DND-41 (cell line): ENCODE results near the gene PLEKHG2.

ENCODE experiments used
- ATAC-seq: fragments of 200-7000 bp; cut with Tn5 transposase; 3 replicates; pipeline ENCODE4 v1.9.1; 2021; ENCODE audit warnings: low read depth; ENCODE audit not compliant: insufficient read depth
- DNase-seq: peaks from one replicate; pipeline ENCODE4 v3.0.0-alpha.2; 2020
- H2AFZ ChIP-seq: 2 replicates; pipeline ENCODE4 v1.6.0; 2012; ENCODE audit warnings: low read depth, low read length
- H3K27ac ChIP-seq: 2 replicates; pipeline ENCODE4 v1.5.1; 2012; ENCODE audit warnings: low read length, inconsistent platforms
- H3K27me3 ChIP-seq: fragments of 200-600 bp; sonication (generic); 2 replicates; pipeline ENCODE4 v1.6.0; 2012; ENCODE audit warnings: low read length, mild to moderate bottlenecking, inconsistent platforms; ENCODE audit not compliant: insufficient read depth, poor library complexity
- H3K36me3 ChIP-seq: 2 replicates; pipeline ENCODE4 v1.5.1; 2012; ENCODE audit warnings: low read length, inconsistent platforms; ENCODE audit not compliant: insufficient read depth
- H3K4me1 ChIP-seq: 2 replicates; pipeline ENCODE4 v1.5.1; 2012; ENCODE audit warnings: mild to moderate bottlenecking, low read length; ENCODE audit not compliant: insufficient read depth
- H3K4me2 ChIP-seq: 2 replicates; pipeline ENCODE4 v1.6.0; 2012; ENCODE audit warnings: mild to moderate bottlenecking, moderate library complexity, low read length, inconsistent platforms; ENCODE audit not compliant: insufficient read depth
- H3K4me3 ChIP-seq, 2 experiments: fragments of 200-600 bp in 1 of 2; shearing (Covaris generic) in 1 of 2; 2 replicates each; pipeline ENCODE4 v1.5.1; 2012 to 2016; ENCODE audit warnings: inconsistent platforms in 2 of 2, low read length in 2 of 2, mild to moderate bottlenecking in 2 of 2, low read depth in 1 of 2, moderate library complexity in 1 of 2
- H3K79me2 ChIP-seq: 2 replicates; pipeline ENCODE4 v1.6.0; 2012; ENCODE audit warnings: low read length, inconsistent platforms; ENCODE audit not compliant: insufficient read depth
- H3K9ac ChIP-seq: 2 replicates; pipeline ENCODE4 v1.6.0; 2012; ENCODE audit warnings: low read depth, mild to moderate bottlenecking, inconsistent platforms, low read length, moderate library complexity
- H3K9me3 ChIP-seq: 2 replicates; pipeline ENCODE4 v1.5.1; 2012; ENCODE audit warnings: low read length, moderate library complexity, mild to moderate bottlenecking, inconsistent platforms; ENCODE audit not compliant: insufficient read depth, severe bottlenecking
- H4K20me1 ChIP-seq: 2 replicates; pipeline ENCODE4 v1.6.0; 2012; ENCODE audit warnings: low read length; ENCODE audit not compliant: insufficient read depth
- CTCF ChIP-seq: IDR thresholded peaks from 2 replicates; pipeline ENCODE4 v1.5.1; 2012; ENCODE audit warnings: borderline replicate concordance, low read length, moderate library complexity, mild to moderate bottlenecking; ENCODE audit not compliant: poor library complexity, severe bottlenecking; ENCODE audit errors: extremely low read depth
- EZH2 ChIP-seq: IDR thresholded peaks from 3 replicates; pipeline ENCODE4 v1.6.1; 2012; ENCODE audit warnings: borderline replicate concordance, low read depth, mild to moderate bottlenecking, moderate library complexity, low read length, inconsistent platforms; ENCODE audit not compliant: severe bottlenecking

PLEKHG2 gene

GRCh38 chr19:39363901-39364457, 48.5 kb upstream of the PLEKHG2 start:
- Histone ChIP-seq H3K4me2 (no peak overlapping the region), H3K27me3 (no peaks in the 10 kb centered on the region), H3K36me3 (peaks cover 77% of the 10 kb centered on the region), H2AFZ (no peak overlapping the region), H4K20me1 (peaks cover 3% of the 10 kb centered on the region; the same call in 1 of the 2 replicates), H3K9me3 (no peaks in the 10 kb centered on the region), H3K4me1 (no peaks in the 10 kb centered on the region), H3K4me3 (no peak overlapping the region), H3K79me2 (no peaks in the 10 kb centered on the region), H3K9ac (no peak overlapping the region), H3K27ac (no peak overlapping the region)
- no peak for DNase-seq
- TF ChIP-seq EZH2 (no peak), CTCF (no peak)
- ATAC-seq, result no peak

GRCh38 chr19:39365531-39365930, 46.9 kb upstream of the PLEKHG2 start:
- Histone ChIP-seq H3K79me2 (no peaks in the 10 kb centered on the region), H2AFZ (no peak overlapping the region), H4K20me1 (peaks cover 3% of the 10 kb centered on the region; the same call in 1 of the 2 replicates), H3K4me1 (no peaks in the 10 kb centered on the region), H3K4me2 (no peak overlapping the region), H3K9me3 (no peaks in the 10 kb centered on the region), H3K27ac (no peak overlapping the region), H3K36me3 (peaks cover 79% of the 10 kb centered on the region), H3K27me3 (no peaks in the 10 kb centered on the region), H3K9ac (no peak overlapping the region), H3K4me3 (no peak overlapping the region)
- no peak for TF ChIP-seq CTCF
- no peak for TF ChIP-seq EZH2
- DNase-seq, result no peak
- no peak for ATAC-seq

GRCh38 chr19:39369200-39369599, 43.3 kb upstream of the PLEKHG2 start:
- Histone ChIP-seq H3K9me3 (no peaks in the 10 kb centered on the region), H3K4me3 (no peak overlapping the region), H3K4me2 (no peak overlapping the region), H2AFZ (no peak overlapping the region), H3K4me1 (no peaks in the 10 kb centered on the region), H3K27ac (no peak overlapping the region), H3K79me2 (no peaks in the 10 kb centered on the region), H3K9ac (no peak overlapping the region), H3K36me3 (peaks cover 78% of the 10 kb centered on the region), H3K27me3 (no peaks in the 10 kb centered on the region), H4K20me1 (no peaks in the 10 kb centered on the region; the same call in 1 of the 2 replicates)
- ATAC-seq, result no peak
- TF ChIP-seq EZH2, result no peak
- no peak for TF ChIP-seq CTCF
- no peak for DNase-seq

DNA sequence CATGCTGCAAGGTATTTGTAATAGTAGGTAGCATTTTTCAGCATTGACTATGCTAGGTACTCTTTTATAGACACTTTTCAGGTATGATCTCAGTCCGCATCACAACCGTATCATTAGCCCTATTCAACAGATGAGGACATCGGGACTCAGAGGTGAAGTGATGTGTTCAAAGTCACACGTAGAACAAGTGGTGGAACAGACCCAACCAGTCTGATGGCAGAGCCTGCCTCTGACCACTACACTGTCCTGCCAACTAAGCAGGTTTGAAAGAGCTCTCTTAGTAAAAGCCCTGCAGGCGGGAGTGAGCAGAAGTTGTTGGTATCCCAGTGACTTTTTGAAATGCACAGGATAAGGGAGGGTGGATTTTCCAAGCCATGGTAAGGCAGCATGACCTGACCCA, 41.7 kb upstream of the PLEKHG2 start:
- Histone ChIP-seq H3K4me2 (no peak overlapping the region), H3K27ac (no peak overlapping the region), H3K4me1 (no peaks in the 10 kb centered on the region), H3K9ac (no peak overlapping the region), H4K20me1 (peaks cover 4% of the 10 kb centered on the region), H2AFZ (no peak overlapping the region), H3K27me3 (no peaks in the 10 kb centered on the region), H3K9me3 (no peaks in the 10 kb centered on the region), H3K79me2 (no peaks in the 10 kb centered on the region), H3K36me3 (peaks cover 79% of the 10 kb centered on the region), H3K4me3 (no peak overlapping the region)
- TF ChIP-seq CTCF, result no peak
- no peak for TF ChIP-seq EZH2
- DNase-seq (no peak), ATAC-seq (no peak)
